Measurements from ENCODE around the gene COL4A2.

DNA sequence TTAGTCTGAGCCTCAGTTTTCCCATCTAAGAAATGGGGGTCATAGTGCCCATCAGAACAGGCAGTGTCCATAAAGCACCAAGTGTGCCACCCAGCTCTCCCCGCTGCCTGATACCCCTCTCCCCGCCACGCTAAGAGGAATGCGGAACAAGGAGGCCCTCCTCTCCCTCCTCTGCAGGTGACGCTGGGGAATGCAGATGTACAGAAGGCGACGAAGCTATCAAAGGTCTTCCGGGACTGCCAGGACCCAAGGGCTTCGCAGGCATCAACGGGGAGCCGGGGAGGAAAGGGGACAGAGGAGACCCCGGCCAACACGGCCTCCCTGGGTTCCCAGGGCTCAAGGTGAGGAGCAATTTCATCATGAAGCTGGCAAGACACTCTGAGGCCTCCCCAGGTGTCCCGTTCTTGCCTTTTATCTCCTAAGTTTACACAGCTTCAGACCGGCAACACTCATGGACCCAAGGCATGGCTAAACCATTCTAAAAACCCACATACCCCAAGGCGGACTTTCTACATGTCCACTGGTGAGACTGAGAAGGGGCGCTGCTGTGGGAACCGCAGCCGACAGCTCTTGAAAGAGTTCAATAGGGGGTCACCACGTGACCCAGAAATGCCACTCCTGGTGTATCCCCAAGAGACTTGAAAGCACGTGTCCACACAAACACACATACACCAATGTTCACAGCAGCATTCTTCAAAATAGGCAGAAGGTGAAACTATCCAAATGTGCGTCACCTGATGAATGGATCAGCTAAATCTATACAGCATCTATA is 151.7 kb downstream of the COL4A2 start:
- TF ChIP-seq EZH2 (optimal IDR thresholded peaks at IDR 0.05; ENCODE audit: low read depth, low read length) = no peak
- TF ChIP-seq, protein P1, sequence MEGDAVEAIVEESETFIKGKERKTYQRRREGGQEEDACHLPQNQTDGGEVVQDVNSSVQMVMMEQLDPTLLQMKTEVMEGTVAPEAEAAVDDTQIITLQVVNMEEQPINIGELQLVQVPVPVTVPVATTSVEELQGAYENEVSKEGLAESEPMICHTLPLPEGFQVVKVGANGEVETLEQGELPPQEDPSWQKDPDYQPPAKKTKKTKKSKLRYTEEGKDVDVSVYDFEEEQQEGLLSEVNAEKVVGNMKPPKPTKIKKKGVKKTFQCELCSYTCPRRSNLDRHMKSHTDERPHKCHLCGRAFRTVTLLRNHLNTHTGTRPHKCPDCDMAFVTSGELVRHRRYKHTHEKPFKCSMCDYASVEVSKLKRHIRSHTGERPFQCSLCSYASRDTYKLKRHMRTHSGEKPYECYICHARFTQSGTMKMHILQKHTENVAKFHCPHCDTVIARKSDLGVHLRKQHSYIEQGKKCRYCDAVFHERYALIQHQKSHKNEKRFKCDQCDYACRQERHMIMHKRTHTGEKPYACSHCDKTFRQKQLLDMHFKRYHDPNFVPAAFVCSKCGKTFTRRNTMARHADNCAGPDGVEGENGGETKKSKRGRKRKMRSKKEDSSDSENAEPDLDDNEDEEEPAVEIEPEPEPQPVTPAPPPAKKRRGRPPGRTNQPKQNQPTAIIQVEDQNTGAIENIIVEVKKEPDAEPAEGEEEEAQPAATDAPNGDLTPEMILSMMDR (IDR thresholded peaks at IDR 0.05; ENCODE audit: low read length) = no peak
- TF ChIP-seq EZH2phosphoT487 (IDR thresholded peaks at IDR 0.05; ENCODE audit: low read length) = no peak

Measured in MM.1S (cell line).